Choroid plexus epithelial cell (primary cell): ENCODE measurements around the gene PIEZO1.
A peak's percentile ranks its signal among the peaks of the same experiment; 100 is the strongest.

ENCODE experiments used
- DNase-seq: peaks from one replicate; pipeline ENCODE4 v3.0.0-alpha.2; 2010; ENCODE audit warnings: low read depth
- H3K4me3 ChIP-seq: 2 replicates; pipeline ENCODE4 v1.5.1; 2011; ENCODE audit warnings: low read depth, mild to moderate bottlenecking, control low read depth, low read length, moderate library complexity
- TF ChIP-seq, protein P1 (sequence below): conservative IDR thresholded peaks from 2 replicates; pipeline ENCODE4 v1.5.1; 2011; ENCODE audit warnings: low read depth, mild to moderate bottlenecking, control low read depth, inconsistent platforms, low read length, moderate library complexity

Gene PIEZO1

DNA sequence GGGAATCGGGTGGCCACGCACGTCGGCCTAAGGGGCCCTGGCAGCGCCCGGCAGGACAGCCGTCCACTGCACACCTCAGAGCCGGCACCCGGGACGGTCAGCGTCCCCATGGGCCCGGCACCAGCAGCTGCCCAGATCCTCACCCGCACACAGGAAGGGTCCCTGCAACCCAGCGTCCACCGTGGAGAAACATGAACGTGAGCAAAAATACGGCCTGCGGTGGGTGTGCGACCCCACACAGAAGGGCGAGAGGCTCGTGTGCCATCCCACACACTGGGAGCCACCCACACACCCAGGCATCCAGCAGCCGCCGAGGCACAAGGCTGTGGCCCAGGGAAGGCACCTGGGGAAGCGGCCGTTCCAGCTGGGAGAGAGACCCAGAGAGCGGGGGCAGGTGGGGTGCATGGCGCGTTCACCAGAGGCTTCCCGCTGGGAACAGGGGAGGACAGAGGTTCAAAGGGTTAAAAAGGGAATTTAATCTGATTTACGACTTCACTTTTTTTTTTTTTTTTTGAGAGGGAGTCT, 6.4 kb downstream of the PIEZO1 start:
- TF ChIP-seq, protein P1, sequence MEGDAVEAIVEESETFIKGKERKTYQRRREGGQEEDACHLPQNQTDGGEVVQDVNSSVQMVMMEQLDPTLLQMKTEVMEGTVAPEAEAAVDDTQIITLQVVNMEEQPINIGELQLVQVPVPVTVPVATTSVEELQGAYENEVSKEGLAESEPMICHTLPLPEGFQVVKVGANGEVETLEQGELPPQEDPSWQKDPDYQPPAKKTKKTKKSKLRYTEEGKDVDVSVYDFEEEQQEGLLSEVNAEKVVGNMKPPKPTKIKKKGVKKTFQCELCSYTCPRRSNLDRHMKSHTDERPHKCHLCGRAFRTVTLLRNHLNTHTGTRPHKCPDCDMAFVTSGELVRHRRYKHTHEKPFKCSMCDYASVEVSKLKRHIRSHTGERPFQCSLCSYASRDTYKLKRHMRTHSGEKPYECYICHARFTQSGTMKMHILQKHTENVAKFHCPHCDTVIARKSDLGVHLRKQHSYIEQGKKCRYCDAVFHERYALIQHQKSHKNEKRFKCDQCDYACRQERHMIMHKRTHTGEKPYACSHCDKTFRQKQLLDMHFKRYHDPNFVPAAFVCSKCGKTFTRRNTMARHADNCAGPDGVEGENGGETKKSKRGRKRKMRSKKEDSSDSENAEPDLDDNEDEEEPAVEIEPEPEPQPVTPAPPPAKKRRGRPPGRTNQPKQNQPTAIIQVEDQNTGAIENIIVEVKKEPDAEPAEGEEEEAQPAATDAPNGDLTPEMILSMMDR: no peak
- no peak overlapping the region for H3K4me3 ChIP-seq
- no peak for DNase-seq

- TF ChIP-seq, protein P1: no peak
- no peak for DNase-seq
These were observed 6.8 kb downstream of the PIEZO1 start for GRCh38 chr16:88778271-88778525.

GRCh38 chr16:88777471-88778270, 7.3 kb downstream of the PIEZO1 start:
- TF ChIP-seq, protein P1: no peak
- no peak overlapping the region for H3K4me3 ChIP-seq
- DNase-seq: no peak

More at GRCh38 chr16:88778271-88778525, 6.8 kb downstream of the PIEZO1 start:
- no peak overlapping the region for H3K4me3 ChIP-seq

DNA sequence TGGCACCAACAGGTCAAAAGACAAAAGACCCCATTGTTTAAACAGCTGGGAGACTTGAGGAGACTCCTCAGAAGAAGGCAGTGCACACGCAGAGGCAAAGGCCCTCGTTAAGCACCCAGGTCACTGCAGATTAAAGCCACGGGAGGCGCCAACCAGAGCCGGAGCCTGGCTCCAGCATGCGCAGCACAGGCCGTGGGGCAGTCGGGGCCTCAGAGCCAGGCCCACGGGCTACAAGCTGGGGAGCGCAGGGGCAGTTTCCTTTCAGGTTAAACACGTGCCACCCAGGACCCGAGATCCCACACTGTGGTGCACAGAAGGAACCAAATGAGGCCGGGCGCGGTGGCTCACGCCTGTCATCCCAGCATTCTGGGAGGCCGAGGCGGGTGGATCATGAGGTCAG, 9.2 kb downstream of the PIEZO1 start:
- TF ChIP-seq, protein P1: no peak
- no peak for DNase-seq

GRCh38 chr16:88774544-88775393, 10.3 kb downstream of the PIEZO1 start:
- TF ChIP-seq, protein P1: no peak
- DNase-seq: no peak
- H3K4me3 ChIP-seq: no peak overlapping the region

More for the DNA sequence above, 9.2 kb downstream of the PIEZO1 start:
- H3K4me3 ChIP-seq: no peak overlapping the region

DNA sequence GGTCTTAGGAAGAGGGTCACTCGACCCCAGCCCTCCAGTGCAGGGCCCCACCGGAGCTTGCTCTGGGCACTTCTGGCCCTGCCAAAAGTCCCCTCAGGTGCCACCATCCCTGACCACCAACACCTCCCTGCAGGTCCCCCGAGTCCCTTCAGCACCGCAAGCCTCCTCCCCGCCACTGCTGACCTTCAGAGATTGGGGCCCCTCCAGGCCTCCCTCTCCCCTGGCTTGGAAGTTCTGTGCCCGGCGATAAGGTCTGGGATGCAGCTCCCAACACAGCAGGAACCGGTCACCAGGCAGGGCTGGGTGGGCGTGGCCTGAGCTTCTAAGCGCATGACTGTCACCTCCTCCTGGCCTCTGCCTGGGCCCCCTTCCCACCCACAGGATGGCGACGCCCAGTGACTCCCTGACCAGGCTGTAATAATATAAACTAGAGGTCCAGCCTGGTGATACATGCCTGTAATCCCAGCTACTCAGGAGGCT, 11.2 kb downstream of the PIEZO1 start:
- peak; percentile 43 for DNase-seq
- TF ChIP-seq, protein P1: no peak
- H3K4me3 ChIP-seq: no peak overlapping the region
